Measurements from ENCODE around the gene CTXN3. TPM values are rescaled to one million over a fixed set of nuclear protein-coding genes. Genes with fewer than 3 reads are reported as not detected.

The CTXN3 gene
- total RNA-seq, 2 donors from 2014 or later: not detected

DNA sequence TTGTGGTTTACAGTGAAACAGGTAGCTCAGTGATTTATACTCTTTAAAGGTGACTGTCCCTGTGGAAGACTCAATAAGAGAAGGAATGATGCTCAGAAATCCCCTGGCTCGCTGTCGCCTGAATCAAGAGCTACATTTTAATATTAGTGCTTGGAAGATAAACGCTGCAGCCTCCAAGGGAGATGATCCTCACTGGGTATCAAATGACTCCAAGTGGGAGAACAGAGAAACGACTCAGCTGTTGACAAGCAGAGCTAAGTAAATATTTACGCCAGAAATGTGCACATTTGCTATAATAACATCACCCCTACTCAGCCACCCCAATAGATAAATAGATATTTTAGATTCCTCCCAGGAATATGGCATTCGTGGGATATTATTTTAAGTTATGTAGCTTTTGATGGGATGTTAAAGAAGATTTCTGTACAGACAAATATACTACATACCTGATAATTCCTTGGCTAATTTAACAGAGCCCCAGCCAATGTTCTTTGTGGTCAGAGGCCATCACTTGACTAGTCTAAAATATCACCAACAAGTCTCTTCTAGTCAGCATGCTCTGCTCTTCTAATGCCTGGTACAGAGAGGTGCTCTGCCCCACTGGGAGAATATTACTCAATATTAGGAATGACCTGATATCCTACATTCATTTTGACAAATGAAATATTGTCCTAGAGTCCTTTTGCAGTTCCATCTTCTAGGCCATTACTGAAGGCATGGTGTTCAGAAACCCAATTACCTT, 36.0 kb downstream of the CTXN3 start:
- Histone ChIP-seq H3K36me3 (no peaks in the 10 kb centered on the region), H3K4me1 (replicated peaks) (no peaks in the 10 kb centered on the region), H3K4me3 (no peak overlapping the region), H3K27ac (no peak overlapping the region), H3K27me3 (replicated peaks; ENCODE audit: insufficient read depth) (no peaks in the 10 kb centered on the region), H3K9me3 (no peaks in the 10 kb centered on the region)
- TF ChIP-seq POLR2A (IDR thresholded peaks at IDR 0.05): no peak
- TF ChIP-seq POLR2AphosphoS5 (IDR thresholded peaks at IDR 0.05): no peak
- TF ChIP-seq, protein P1, sequence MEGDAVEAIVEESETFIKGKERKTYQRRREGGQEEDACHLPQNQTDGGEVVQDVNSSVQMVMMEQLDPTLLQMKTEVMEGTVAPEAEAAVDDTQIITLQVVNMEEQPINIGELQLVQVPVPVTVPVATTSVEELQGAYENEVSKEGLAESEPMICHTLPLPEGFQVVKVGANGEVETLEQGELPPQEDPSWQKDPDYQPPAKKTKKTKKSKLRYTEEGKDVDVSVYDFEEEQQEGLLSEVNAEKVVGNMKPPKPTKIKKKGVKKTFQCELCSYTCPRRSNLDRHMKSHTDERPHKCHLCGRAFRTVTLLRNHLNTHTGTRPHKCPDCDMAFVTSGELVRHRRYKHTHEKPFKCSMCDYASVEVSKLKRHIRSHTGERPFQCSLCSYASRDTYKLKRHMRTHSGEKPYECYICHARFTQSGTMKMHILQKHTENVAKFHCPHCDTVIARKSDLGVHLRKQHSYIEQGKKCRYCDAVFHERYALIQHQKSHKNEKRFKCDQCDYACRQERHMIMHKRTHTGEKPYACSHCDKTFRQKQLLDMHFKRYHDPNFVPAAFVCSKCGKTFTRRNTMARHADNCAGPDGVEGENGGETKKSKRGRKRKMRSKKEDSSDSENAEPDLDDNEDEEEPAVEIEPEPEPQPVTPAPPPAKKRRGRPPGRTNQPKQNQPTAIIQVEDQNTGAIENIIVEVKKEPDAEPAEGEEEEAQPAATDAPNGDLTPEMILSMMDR (IDR thresholded peaks at IDR 0.05): no peak
- no peak for DNase-seq (ENCODE audit: low spot score)
- WGBS: 57% methylated on average over 6 of the region's 6 CpGs
- intact Hi-C loops (cut with DNase I): no loop called here

DNA sequence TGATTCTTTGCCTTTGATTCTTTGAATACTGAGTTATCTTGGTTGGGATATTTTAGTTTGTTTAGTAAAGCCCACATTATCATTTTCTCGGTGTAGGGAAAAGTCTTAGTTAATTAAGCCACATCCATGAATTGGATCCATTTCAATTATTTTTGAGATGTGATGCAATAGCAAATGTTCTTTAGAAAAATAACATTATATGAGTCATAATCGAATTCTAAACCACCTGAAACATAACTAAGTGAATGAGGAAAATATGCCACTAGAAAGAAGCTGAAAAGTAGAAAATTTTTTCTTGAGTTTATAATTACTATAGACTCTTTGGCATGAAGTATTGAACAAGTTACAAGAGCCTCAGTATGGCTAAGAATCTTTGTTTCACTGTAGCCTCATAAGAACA, 36.8 kb downstream of the CTXN3 start:
- no peaks in the 10 kb centered on the region for H3K4me1 ChIP-seq (replicated peaks)
- H3K4me3 ChIP-seq: no peak overlapping the region
- no peak overlapping the region for H3K27ac ChIP-seq
- no peak for TF ChIP-seq POLR2AphosphoS5 (IDR thresholded peaks at IDR 0.05)
- TF ChIP-seq, protein P1 (IDR thresholded peaks at IDR 0.05): no peak
- no peak for TF ChIP-seq POLR2A (IDR thresholded peaks at IDR 0.05)
- 77% methylated on average over 2 of the region's 2 CpGs for WGBS
- H3K36me3 ChIP-seq: no peaks in the 10 kb centered on the region
- no peaks in the 10 kb centered on the region for H3K27me3 ChIP-seq (replicated peaks; ENCODE audit: insufficient read depth)
- no peaks in the 10 kb centered on the region for H3K9me3 ChIP-seq
- intact Hi-C loops (cut with DNase I): no loop called here
- no peak for DNase-seq (ENCODE audit: low spot score)

DNA sequence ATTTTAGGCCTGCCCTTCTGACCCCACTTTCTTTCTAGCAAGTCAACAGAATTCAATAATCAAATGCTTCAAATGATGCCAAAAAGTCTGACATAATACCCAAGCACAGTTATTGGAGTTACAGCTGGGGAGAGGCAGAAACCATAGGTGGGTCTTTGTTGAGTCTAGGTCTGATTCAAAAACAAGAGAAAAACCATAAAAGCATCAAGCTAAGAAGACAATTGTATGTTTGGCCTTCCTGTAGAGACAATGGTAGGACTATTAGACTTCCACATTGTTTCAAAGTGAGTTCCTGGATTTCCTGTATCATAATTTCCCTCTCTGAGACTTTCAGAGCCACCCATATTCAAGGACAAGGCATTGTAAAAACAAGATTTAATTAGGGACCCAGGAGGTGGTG, 37.5 kb downstream of the CTXN3 start:
- DNase-seq (ENCODE audit: low spot score): no peak
- no peaks in the 10 kb centered on the region for H3K4me1 ChIP-seq (replicated peaks)
- no peaks in the 10 kb centered on the region for H3K9me3 ChIP-seq
- H3K4me3 ChIP-seq: no peak overlapping the region
- intact Hi-C loops (cut with DNase I): no loop called here
- no peaks in the 10 kb centered on the region for H3K36me3 ChIP-seq
- no peak overlapping the region for H3K27ac ChIP-seq
- no peaks in the 10 kb centered on the region for H3K27me3 ChIP-seq (replicated peaks; ENCODE audit: insufficient read depth)
- no peak for TF ChIP-seq POLR2AphosphoS5 (IDR thresholded peaks at IDR 0.05)

DNA sequence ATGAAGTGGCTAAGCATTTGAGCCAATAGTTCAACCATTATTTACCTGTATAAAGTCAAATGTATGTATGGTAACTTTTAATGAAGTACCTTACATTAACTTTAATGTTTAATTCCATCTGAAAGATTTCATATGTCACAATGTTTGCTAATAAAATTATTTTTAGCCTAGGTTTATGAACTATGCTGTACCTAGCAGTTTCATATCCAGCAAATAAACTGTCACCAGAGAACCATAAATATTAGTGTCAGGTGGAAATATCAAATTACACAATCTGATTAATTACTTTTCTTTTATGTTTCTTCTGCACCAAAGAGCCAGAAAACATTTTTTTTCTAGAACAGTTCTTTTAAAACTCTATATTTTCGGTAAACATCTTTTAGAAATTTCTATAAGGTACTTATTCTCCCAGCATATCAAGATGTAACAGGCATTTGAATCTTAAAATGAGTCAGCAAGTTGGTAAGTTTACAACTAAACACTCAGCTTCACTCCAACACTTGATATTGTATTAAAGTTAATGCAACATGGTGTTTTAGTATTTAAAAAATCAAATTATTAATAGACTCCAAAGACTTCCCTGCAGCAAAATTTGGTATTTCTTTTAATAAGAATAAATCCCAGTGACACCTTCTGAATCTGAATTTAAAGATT, 45.8 kb downstream of the CTXN3 start:
- TF ChIP-seq POLR2AphosphoS5 (IDR thresholded peaks at IDR 0.05) (no peak), POLR2A (IDR thresholded peaks at IDR 0.05) (no peak)
- TF ChIP-seq, protein P1 (IDR thresholded peaks at IDR 0.05): no peak
- H3K27me3 ChIP-seq (replicated peaks; ENCODE audit: insufficient read depth): no peaks in the 10 kb centered on the region
- H3K4me1 ChIP-seq (replicated peaks): no peaks in the 10 kb centered on the region
- intact Hi-C loops (cut with DNase I): no loop called here
- no peak overlapping the region for H3K4me3 ChIP-seq
- 60% methylated on average over 1 of the region's 1 CpG for WGBS
- no peak overlapping the region for H3K27ac ChIP-seq
- no peaks in the 10 kb centered on the region for H3K9me3 ChIP-seq
- no peak for DNase-seq (ENCODE audit: low spot score)
- no peaks in the 10 kb centered on the region for H3K36me3 ChIP-seq

GRCh38 chr5:127695346-127695745, 46.5 kb downstream of the CTXN3 start:
- no peak for TF ChIP-seq POLR2A (IDR thresholded peaks at IDR 0.05)
- no peak for TF ChIP-seq POLR2AphosphoS5 (IDR thresholded peaks at IDR 0.05)
- TF ChIP-seq, protein P1 (IDR thresholded peaks at IDR 0.05): no peak

More at GRCh38 chr5:127695346-127695745, 46.5 kb downstream of the CTXN3 start:
- H3K27ac ChIP-seq: no peak overlapping the region
- H3K36me3 ChIP-seq: no peaks in the 10 kb centered on the region
- H3K9me3 ChIP-seq: no peaks in the 10 kb centered on the region
- no peak overlapping the region for H3K4me3 ChIP-seq
- no peaks in the 10 kb centered on the region for H3K4me1 ChIP-seq (replicated peaks)
- no peaks in the 10 kb centered on the region for H3K27me3 ChIP-seq (replicated peaks; ENCODE audit: insufficient read depth)
- intact Hi-C loops (cut with DNase I): no loop called here
- DNase-seq (ENCODE audit: low spot score): no peak

Data from prostate gland (tissue), 2 donors.